Body of pancreas (tissue), 4 donors: Measurements from ENCODE around the gene TTLL11. TPM values are rescaled to one million over a fixed set of nuclear protein-coding genes. Genes with fewer than 3 reads are reported as not detected.

Source experiments
- ATAC-seq: fragments of 150-250 bp; one replicate; pipeline ENCODE4 v1.9.1; 2016
- DNase-seq, 4 donors: peaks; one replicate each; pipeline ENCODE4 v3.0.0-alpha.2; 2019
- H3K27ac ChIP-seq, 4 donors: fragments of 200-600 bp; sonication (generic); 1 replicate in 3 of 4; 2 replicates in 1 of 4; pipeline versions ENCODE4 v1.5.1 to v1.6.1; 2016 to 2019; ENCODE audit warnings: mild to moderate bottlenecking in 1 of 4, mixed read lengths in 1 of 4, moderate library complexity in 1 of 4
- H3K27me3 ChIP-seq, 2 donors: fragments of 200-600 bp; sonication (generic); one replicate each; pipeline ENCODE4 v1.6.0; 2016; ENCODE audit warnings: mild to moderate bottlenecking in 1 of 2
- H3K36me3 ChIP-seq, 2 donors: fragments of 200-600 bp; sonication (generic); replicated peaks in 1 of 2; 2 replicates each; pipeline ENCODE4 v1.5.1; 2016; ENCODE audit warnings: low read depth in 2 of 2; ENCODE audit not compliant: insufficient read depth in 1 of 2
- H3K4me1 ChIP-seq: fragments of 200-600 bp; sonication (generic); one replicate; pipeline ENCODE4 v1.6.0; 2016
- H3K4me3 ChIP-seq, 2 donors: fragments of 200-600 bp; sonication (generic); 1 replicate in 1 of 2; 2 replicates in 1 of 2; pipeline ENCODE4 v1.5.1; 2016 to 2019
- H3K9me3 ChIP-seq, 3 donors: fragments of 200-600 bp; sonication (generic); 1 replicate in 2 of 3; 2 replicates in 1 of 3; pipeline ENCODE4 v1.5.1; 2016
- POLR2A ChIP-seq, 3 donors: fragments of 450-650 bp; IDR thresholded peaks; one replicate each; pipeline ENCODE4 v1.6.1; 2016; ENCODE audit warnings: antibody characterized with exemption in 3 of 3, mild to moderate bottlenecking in 2 of 3
- WGBS, 2 donors: methylation state at CpG; one replicate each; pipeline ENCODE4 v1.1.5; 2017; 5-methylcytosine and 5-hydroxymethylcytosine counted together
- intact Hi-C: fragments of 100-400 bp; cut with DNase I; formaldehyde crosslinking; loops from one replicate; pipeline ENCODE4 v1.15.1; 2023
- total RNA-seq, 2 donors: library from RNA; depleted of rRNA; stranded (reverse); fragments of >200 nt; gene quantifications; one replicate each; pipeline ENCODE4 v1.1.0, GENCODE V29; 2016
- TF ChIP-seq, protein P1 (sequence below), 7 experiments: fragments of 450-650 bp in 4 of 7; fragments of 200-600 bp in 3 of 7; sonication (generic) in 3 of 7; IDR thresholded peaks; one replicate each; pipeline ENCODE4 v1.5.1; 2016 to 2019; ENCODE audit warnings: antibody characterized with exemption in 7 of 7

The TTLL11 gene
- total RNA-seq, 2 donors from 2014 or later: 14.5 to 16.8 TPM

DNA sequence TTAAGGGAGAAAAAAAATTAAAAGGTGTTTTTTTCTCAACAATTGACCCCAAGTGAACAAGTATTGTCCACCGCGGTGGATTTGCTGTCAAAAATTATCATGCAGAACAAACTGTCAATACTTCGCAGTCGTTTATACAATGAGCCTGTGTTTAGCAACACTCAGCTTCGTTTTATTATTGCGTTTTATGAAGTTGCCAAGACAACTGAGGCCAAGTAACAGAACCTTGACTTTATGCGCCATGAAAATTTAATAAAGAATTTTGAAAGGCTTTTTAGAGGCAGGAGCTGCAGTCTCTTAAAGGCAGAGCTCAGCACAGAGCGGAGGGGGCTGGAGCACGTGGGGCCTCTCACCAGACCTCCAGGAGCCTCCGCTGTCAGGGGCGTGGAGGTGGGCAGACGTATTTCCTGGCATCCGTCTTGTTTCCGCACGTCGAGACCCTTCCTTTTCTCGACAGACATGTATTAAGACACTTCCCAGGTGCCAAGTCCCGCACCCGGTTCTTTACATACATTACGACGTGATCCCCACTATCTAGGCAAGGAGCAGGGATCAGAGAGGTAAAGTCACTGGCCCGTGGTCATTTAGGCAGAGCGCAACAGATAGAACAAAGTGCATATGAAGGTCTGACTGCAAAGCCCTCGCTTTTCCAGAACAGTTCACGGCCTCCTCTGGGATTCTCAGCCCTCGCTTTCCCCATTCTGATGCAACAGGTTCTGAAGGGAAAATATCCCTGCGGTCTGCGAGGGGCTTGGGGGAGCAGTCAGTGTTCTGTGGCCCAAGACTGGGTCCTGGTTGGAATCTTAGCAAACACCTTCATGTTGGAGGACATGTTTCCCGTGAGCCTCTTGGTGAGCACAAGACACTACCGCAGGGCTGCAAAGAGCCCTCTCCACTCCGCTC is 277.3 kb downstream of the TTLL11 start:
- TF ChIP-seq POLR2A (IDR thresholded peaks at IDR 0.05): no peak
- TF ChIP-seq, protein P1, sequence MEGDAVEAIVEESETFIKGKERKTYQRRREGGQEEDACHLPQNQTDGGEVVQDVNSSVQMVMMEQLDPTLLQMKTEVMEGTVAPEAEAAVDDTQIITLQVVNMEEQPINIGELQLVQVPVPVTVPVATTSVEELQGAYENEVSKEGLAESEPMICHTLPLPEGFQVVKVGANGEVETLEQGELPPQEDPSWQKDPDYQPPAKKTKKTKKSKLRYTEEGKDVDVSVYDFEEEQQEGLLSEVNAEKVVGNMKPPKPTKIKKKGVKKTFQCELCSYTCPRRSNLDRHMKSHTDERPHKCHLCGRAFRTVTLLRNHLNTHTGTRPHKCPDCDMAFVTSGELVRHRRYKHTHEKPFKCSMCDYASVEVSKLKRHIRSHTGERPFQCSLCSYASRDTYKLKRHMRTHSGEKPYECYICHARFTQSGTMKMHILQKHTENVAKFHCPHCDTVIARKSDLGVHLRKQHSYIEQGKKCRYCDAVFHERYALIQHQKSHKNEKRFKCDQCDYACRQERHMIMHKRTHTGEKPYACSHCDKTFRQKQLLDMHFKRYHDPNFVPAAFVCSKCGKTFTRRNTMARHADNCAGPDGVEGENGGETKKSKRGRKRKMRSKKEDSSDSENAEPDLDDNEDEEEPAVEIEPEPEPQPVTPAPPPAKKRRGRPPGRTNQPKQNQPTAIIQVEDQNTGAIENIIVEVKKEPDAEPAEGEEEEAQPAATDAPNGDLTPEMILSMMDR (IDR thresholded peaks at IDR 0.05): no peak
- Histone ChIP-seq H3K27ac (no peak overlapping the region), H3K27me3 (no peaks in the 10 kb centered on the region), H3K9me3 (no peaks in the 10 kb centered on the region), H3K36me3 (no peaks in the 10 kb centered on the region), H3K4me1 (no peaks in the 10 kb centered on the region), H3K4me3 (no peak overlapping the region)
- intact Hi-C loops: no loop called here
- WGBS, 2 donors: 77 to 83% methylated on average over 31 of the region's 31 CpGs
- no peak for ATAC-seq
- no peak for DNase-seq

DNA sequence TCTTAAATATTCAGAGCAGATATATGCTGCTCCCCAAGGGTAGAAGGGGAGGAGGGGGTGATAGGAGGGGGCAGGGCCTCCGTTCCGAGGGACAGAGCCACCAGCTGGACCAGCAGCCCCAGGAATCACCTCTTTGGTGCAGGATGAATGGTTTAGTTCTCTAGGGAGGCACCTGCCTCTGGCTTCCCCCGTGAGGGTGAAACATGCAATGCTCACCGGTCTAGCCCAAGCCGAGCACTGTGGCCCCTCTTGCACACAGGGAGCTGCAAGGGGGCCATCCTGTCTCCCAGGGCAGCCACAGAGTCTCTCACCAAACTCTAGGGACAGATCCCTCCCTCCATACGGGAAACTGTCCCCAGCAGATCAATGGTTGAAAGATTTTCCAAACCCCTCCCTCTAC is 278.0 kb downstream of the TTLL11 start:
- Histone ChIP-seq H3K4me3 (no peak overlapping the region), H3K27me3 (no peaks in the 10 kb centered on the region), H3K4me1 (no peaks in the 10 kb centered on the region), H3K27ac (no peak overlapping the region), H3K36me3 (no peaks in the 10 kb centered on the region), H3K9me3 (no peaks in the 10 kb centered on the region)
- ATAC-seq: no peak
- TF ChIP-seq POLR2A (IDR thresholded peaks at IDR 0.05): no peak
- TF ChIP-seq, protein P1 (IDR thresholded peaks at IDR 0.05): no peak
- 74 to 88% methylated on average over 6 of the region's 6 CpGs for WGBS, 2 donors
- intact Hi-C loops: no loop called here
- no peak for DNase-seq

DNA sequence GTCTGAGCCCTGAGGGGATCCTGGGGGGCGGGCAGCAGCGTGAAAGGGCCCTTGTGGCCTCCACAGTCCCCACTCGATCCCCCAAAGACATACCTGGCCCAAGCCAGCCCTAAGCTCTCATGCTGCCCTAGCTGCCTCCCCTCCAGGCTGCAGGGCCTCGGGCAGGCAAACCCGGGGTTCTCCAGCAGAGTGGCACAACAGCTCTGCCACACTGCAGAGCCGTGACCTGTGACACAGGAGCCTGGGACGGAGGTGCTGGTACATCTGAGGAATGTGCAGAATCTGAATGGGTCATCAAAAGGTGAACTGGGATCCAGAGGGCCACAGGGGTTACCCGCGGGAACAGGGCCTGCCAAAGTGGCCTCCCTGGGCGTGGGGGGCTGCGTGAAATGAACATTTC is 278.5 kb downstream of the TTLL11 start:
- no peak overlapping the region for H3K4me3 ChIP-seq
- DNase-seq (no peak), ATAC-seq (no peak)
- H3K9me3 ChIP-seq: no peaks in the 10 kb centered on the region
- no peak overlapping the region for H3K27ac ChIP-seq
- WGBS, 2 donors: 78 to 80% methylated on average over 9 to 11 of the region's 11 CpGs
- intact Hi-C loops: no loop called here
- no peaks in the 10 kb centered on the region for H3K27me3 ChIP-seq
- H3K36me3 ChIP-seq: no peaks in the 10 kb centered on the region
- H3K4me1 ChIP-seq: no peaks in the 10 kb centered on the region
- TF ChIP-seq, protein P1 (IDR thresholded peaks at IDR 0.05): no peak
- TF ChIP-seq POLR2A (IDR thresholded peaks at IDR 0.05): no peak

DNA sequence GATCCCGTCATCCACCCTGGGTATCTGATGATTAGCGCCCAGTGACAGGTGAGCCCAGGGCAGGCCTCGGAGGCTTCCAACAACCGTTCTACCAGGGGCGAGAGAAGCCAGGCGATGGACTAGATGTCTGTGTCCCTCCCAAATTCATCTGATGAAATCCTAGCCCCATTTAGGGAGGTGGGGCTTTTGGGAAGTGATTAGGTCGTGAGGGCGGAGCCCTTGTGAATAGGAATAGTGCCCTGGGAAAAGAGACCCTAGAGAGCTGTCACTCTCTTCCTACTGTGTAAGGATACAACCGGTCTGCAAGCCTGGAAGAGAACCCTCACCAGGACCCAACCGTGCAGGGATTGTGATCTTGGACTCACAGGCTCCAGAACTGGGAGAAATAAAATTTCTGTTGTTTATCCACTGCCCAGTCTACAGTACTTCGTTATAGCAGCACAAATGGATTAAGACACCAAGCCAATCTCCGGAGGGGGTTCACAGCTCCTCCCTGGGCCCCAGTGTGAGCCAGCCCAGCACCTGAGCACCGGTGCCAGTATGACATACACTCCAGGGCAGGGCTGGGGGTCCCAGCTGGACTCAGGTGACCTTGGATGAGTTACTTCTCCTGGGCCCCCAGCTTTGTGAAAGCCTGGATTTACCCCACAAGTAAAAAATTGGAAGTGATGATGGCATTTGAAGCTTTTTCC is 279.4 kb downstream of the TTLL11 start:
- Histone ChIP-seq H3K4me3 (no peak overlapping the region), H3K27me3 (no peaks in the 10 kb centered on the region), H3K36me3 (no peaks in the 10 kb centered on the region), H3K27ac (no peak overlapping the region), H3K9me3 (no peaks in the 10 kb centered on the region), H3K4me1 (no peaks in the 10 kb centered on the region)
- no peak for ATAC-seq
- TF ChIP-seq, protein P1 (IDR thresholded peaks at IDR 0.05): no peak
- no peak for TF ChIP-seq POLR2A (IDR thresholded peaks at IDR 0.05)
- WGBS, 2 donors: 82 to 87% methylated on average over 11 to 13 of the region's 13 CpGs
- no peak for DNase-seq
- intact Hi-C loops: no loop called here
